Smooth muscle cell of the brain vasculature (primary cell): ENCODE results near the gene SDR39U1.

Source experiments
- DNase-seq: peaks from one replicate; pipeline ENCODE4 v3.0.0-alpha.2; 2012; ENCODE audit warnings: low read depth, low spot score

Gene SDR39U1

GRCh38 chr14:24390701-24391468, 51.7 kb downstream of the SDR39U1 start:
- no peak for DNase-seq
